ENCODE measurements around the gene GSK3B.

GSK3B gene

DNA sequence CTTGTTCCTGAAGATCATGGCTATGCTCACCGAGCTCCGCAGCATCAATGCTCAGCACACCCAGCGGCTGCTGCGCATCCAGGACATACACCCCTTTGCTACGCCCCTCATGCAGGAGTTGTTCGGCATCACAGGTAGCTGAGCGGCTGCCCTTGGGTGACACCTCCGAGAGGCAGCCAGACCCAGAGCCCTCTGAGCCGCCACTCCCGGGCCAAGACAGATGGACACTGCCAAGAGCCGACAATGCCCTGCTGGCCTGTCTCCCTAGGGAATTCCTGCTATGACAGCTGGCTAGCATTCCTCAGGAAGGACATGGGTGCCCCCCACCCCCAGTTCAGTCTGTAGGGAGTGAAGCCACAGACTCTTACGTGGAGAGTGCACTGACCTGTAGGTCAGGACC, 277.2 kb downstream of the GSK3B start:
- no peaks in the 10 kb centered on the region for H3K9me3 ChIP-seq
- H3K4me3 ChIP-seq (ENCODE audit: low read depth in 1 of 2, low read length in 1 of 2): no peak overlapping the region
- no peaks in the 10 kb centered on the region for H3K36me3 ChIP-seq
- H3K27ac ChIP-seq: no peak overlapping the region
- no peaks in the 10 kb centered on the region for H3K4me1 ChIP-seq (ENCODE audit: control insufficient read depth in 1 of 2, insufficient read depth in 1 of 2, low read depth in 1 of 2, low read length in 1 of 2)
- no peak for TF ChIP-seq CTCF (IDR thresholded peaks at IDR 0.05)
- no peaks in the 10 kb centered on the region for H3K27me3 ChIP-seq

- no peak overlapping the region for H3K4me3 ChIP-seq (ENCODE audit: low read depth in 1 of 2, low read length in 1 of 2)
- no peaks in the 10 kb centered on the region for H3K27me3 ChIP-seq
- H3K4me1 ChIP-seq (ENCODE audit: control insufficient read depth in 1 of 2, insufficient read depth in 1 of 2, low read depth in 1 of 2, low read length in 1 of 2): peaks cover 0 to 1% of the 10 kb centered on the region in 2 experiments
- H3K27ac ChIP-seq: no peak overlapping the region
- TF ChIP-seq CTCF (IDR thresholded peaks at IDR 0.05): no peak
- no peaks in the 10 kb centered on the region for H3K9me3 ChIP-seq
- no peaks in the 10 kb centered on the region for H3K36me3 ChIP-seq
Observed at GRCh38 chr3:119815716-119816115, 278.5 kb downstream of the GSK3B start.

DNA sequence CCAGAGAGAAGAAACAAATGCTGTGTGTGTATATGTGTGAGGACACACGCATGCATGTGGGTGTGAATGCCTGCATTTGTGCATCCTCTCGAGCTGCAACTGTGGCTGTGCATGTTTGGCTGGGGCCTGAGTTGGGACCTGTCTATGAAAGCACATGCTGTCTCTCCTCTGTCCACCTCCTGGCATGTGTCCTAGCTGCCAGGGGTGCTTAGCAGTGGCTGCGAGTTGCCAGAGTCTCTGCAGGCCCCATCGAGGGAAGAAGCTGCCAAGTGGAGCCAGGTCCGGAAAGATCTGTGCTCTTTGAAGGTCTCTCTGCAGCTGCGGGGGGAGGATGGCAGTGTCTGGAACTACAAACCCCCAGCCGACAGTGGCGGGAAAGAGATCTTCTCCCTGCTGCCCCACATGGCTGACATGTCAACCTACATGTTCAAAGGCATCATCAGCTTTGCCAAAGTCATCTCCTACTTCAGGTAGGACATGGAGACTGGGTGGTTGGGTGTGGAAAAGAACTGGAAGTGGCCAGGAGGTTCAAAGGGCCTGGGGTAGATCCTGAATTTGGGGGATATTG, 281.7 kb downstream of the GSK3B start:
- no peaks in the 10 kb centered on the region for H3K27me3 ChIP-seq
- H3K27ac ChIP-seq: no peak overlapping the region
- TF ChIP-seq CTCF (IDR thresholded peaks at IDR 0.05): no peak
- no peaks in the 10 kb centered on the region for H3K36me3 ChIP-seq
- no peaks in the 10 kb centered on the region for H3K9me3 ChIP-seq
- H3K4me1 ChIP-seq (ENCODE audit: control insufficient read depth in 1 of 2, insufficient read depth in 1 of 2, low read depth in 1 of 2, low read length in 1 of 2): peaks cover 13 to 14% of the 10 kb centered on the region in 2 experiments
- H3K4me3 ChIP-seq (ENCODE audit: low read depth in 1 of 2, low read length in 1 of 2): no peak overlapping the region

GRCh38 chr3:119810018-119810435, 284.2 kb downstream of the GSK3B start:
- Histone ChIP-seq H3K9me3 (no peaks in the 10 kb centered on the region), H3K27ac (no peak overlapping the region), H3K4me1 (ENCODE audit: control insufficient read depth in 1 of 2, insufficient read depth in 1 of 2, low read depth in 1 of 2, low read length in 1 of 2) (peaks cover 13 to 14% of the 10 kb centered on the region in 2 experiments), H3K4me3 (ENCODE audit: low read depth in 1 of 2, low read length in 1 of 2) (peak overlapping the region; percentile 38 to 52), H3K27me3 (no peaks in the 10 kb centered on the region), H3K36me3 (no peaks in the 10 kb centered on the region)
- no peak for TF ChIP-seq CTCF (IDR thresholded peaks at IDR 0.05)

DNA sequence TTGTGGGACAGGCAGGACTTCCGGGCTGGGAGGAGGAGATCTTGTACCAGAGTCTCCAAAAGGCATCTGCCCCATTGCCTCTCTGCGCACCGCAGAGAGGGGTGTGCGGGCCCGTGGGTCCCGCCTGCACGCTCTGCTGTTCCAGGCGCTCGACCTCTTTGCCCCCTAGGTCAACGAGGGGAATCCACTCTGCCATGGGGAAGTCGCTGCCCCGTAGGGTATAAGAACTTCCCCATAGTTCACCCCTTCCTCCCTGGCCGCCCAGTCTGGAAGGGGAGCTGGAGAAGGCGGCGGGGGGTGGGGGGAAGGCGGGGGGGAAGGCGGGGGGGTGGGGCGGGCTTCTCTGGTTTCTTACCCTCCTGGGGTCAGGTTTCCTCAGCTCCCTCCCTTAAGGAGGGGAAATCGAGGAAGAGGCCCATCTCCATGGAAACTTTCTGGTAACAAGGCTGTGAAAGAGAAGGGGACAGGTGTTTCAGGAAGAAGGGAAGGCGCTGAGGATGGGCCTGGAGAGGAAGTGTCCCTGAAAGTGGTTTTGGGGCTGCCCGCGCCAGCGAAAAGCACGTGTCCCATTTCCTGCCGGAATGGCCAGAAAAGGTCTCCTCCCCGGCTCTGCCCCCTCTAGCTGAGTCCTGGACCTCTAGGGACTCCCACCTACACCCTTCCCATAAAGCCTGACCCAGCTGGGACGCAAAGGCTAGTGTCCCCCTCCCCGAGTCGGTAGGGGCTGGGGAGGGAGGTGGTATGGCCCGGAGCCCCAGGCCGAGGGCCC, 284.8 kb downstream of the GSK3B start:
- Histone ChIP-seq H3K27me3 (no peaks in the 10 kb centered on the region), H3K27ac (no peak overlapping the region), H3K4me3 (ENCODE audit: low read depth in 1 of 2, low read length in 1 of 2) (peak overlapping the region; percentile 38 to 52), H3K36me3 (no peaks in the 10 kb centered on the region), H3K9me3 (no peaks in the 10 kb centered on the region), H3K4me1 (ENCODE audit: control insufficient read depth in 1 of 2, insufficient read depth in 1 of 2, low read depth in 1 of 2, low read length in 1 of 2) (peaks cover 13 to 14% of the 10 kb centered on the region in 2 experiments)
- no peak for TF ChIP-seq CTCF (IDR thresholded peaks at IDR 0.05)
